GM19467 (cell line): ENCODE results near the gene EID3.
"Not testable (repeated sequence)": the region's sequence is repeated elsewhere in the genome, so short reads cannot be mapped to it uniquely, and the experiment has no call there.

Source experiments
- ATAC-seq: cut with Tn5 transposase; IDR thresholded peaks from one replicate; pipeline ENCODE4 v1.9.1; 2021; ENCODE audit warnings: mild to moderate bottlenecking, moderate library complexity; ENCODE audit not compliant: unreplicated experiment

Gene EID3

DNA sequence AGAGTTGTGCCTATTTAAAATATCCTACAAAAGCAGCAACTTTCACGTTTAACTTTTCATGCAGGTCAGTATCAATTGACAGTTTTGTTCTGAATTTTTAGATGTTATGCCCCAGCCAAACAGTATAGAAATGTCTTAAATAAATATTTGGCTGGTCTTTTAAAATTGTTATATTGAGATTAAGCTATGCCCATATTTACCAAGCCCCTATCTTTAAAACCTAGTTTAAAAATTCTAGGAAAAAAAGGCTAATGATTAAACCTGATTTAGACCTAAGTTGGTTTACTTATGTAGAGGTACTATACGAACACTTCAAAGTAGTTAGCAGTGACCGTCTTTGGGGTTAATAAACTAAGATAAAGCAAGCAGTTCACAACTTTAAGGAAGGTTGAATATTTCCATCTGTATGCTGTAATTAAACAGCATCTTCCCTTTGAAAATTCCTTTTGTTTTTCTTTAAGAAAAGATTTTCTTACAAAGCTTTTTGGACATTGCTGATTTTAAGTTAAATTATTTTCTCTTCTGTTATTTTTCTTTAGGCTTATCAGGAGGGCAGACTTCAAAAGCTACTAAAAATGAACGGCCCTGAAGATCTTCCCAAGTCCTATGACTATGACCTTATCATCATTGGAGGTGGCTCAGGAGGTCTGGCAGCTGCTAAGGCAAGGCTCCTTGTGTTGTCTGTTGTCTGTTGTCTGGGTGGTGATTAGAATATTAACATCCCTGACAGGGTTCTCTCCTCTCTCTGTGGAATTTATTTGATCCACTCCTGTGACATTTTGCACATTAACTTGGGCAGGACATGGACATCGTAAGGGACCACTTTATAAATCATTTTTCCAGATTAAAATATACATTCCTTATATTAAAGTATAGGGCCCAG, 7.5 kb downstream of the EID3 start:
- no peak for ATAC-seq

- ATAC-seq = no peak
These were observed 8.7 kb downstream of the EID3 start for GRCh38 chr12:104312202-104312601.

- ATAC-seq = no peak
These were observed 9.1 kb downstream of the EID3 start for GRCh38 chr12:104312654-104313053.

- ATAC-seq = no peak
These were observed 10.2 kb downstream of the EID3 start for GRCh38 chr12:104313568-104314241.

DNA sequence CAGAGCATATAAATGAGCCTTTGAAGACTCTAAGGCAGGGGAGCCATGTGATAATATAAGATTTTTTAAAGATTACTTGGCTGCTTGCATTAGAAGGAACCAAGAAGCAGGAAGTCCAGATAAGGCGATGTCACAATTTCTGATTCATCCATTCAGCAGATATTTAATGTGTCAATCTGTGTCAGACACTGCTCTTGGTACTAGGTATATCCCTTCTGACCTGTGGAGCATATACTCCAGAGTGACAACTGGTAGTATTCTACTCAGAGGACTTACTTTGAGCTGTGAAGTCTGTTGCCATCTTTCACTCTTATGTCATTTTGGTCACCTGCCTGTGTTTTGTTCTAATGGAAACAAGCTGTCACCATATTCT, 10.7 kb downstream of the EID3 start:
- ATAC-seq = no peak

DNA sequence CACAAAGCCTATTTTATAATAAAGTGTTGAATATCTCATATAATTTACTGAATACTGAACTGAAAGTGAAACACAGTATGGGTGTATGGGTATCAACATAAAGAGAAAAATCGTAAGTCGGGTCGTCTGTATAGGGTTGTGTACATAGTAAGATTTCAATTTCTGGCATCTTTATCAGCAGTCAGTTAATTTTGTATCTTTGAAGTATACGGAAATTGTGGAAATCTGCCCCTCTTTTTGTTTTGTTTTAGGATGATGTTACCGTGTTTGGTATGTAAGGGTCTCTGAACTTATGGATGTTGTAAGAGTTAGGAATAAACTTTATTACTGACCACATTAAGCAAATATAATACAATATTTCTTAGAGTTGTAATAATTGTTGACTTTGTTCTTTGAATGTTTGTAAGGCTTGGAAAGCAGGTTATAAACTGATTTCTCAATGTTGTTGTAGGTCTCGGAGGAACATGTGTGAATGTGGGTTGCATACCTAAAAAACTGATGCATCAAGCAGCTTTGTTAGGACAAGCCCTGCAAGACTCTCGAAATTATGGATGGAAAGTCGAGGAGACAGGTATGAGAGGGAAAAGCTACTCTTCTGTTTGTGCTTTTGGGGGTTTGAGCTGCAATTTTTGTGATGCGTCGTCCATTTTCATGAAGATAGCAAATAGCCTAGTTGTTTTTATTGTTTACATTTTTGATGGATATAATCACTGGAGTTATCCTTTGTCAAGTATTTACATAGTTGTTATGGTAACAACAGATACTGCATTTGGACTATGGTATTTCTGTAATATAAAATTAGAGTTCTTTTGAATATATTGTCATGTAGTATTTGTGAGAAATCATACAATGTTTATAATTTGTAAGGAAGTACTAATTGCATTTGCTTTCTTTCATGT, 12.0 kb downstream of the EID3 start:
- no peak for ATAC-seq

DNA sequence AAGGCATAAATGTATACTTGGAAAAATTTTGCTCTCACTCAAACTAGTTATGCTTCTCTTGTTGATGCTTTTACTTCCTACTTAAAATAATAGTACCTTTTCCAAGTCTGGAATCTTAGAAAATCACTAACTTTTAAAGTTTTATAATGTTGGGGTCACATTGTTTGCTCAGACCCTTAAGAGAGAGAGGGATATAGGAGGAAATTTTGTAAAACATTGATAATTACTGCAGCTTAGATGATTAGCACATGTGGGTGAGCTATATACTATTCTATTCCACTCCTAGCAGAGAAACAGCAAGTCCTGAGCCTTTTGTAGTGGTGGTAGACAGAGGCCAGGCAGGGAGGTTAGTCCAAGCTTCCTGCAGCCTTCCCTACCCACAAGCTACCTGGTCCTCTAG, 13.4 kb downstream of the EID3 start:
- no peak for ATAC-seq

GRCh38 chr12:104317538-104318210, 14.1 kb downstream of the EID3 start:
- no peak for ATAC-seq

GRCh38 chr12:104319028-104319427, 15.5 kb downstream of the EID3 start:
- ATAC-seq = no peak

- ATAC-seq = no peak
These were observed 16.5 kb downstream of the EID3 start for GRCh38 chr12:104319918-104320626.

GRCh38 chr12:104320627-104321024, 17.1 kb downstream of the EID3 start:
- ATAC-seq = no peak

GRCh38 chr12:104321949-104322348, 18.4 kb downstream of the EID3 start:
- ATAC-seq = no peak

GRCh38 chr12:104322533-104322932, 19.0 kb downstream of the EID3 start:
- not testable (repeated sequence) for ATAC-seq

- ATAC-seq = no peak
These were observed 20.4 kb downstream of the EID3 start for GRCh38 chr12:104323899-104324298.

DNA sequence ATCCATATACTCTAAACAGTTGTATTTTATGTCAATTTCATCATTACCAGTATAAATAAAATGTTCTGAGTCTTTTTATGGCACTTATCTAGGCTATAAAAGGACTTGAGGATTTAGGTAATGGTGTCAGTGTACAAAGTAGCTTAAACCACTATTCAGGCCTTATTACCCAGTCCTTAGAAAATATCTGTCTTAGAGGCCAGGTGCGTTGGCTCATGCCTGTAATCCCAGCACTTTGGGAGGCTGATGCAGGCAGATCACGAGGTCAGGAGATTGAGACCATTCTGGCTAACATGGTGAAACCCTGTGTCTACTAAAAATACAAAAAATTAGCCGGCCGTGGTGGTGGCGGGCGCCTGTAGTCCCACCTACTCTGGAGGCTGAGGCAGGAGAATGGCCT, 24.7 kb downstream of the EID3 start:
- ATAC-seq = not testable (repeated sequence)

DNA sequence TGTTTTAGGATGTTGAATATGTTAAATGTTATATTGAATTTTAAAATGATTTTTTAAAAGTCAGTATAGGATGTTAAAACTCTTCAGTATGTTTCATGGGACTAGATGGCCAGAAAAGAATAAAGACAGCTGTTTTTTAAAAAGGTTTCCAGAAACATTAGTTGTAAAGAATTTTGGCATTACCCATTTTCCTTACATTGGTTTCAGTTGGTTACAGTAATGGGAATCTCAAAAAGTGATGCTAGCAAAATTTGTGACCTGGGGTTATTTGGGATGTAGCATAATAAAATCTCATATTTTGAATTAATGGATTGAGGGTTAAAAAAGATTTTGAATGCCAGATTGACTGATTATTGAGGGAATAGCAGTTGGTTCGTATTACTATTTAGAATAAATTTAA, 25.3 kb downstream of the EID3 start:
- no peak for ATAC-seq

GRCh38 chr12:104329707-104330532, 26.4 kb downstream of the EID3 start:
- ATAC-seq = no peak

DNA sequence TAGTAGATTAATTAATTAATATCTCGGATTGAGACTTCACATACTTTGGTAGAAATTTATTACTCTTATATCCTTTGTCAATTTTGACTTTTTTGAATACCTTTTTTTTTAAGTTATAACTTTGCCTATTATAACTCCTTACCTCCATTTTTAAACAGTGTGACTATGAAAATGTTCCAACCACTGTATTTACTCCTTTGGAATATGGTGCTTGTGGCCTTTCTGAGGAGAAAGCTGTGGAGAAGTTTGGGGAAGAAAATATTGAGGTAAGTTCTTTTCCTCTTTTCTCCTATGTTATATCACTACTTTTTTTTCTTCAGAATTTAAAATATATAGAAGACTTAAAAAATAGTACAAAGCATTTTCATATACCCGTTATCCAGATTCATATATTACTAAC, 27.8 kb downstream of the EID3 start:
- no peak for ATAC-seq

DNA sequence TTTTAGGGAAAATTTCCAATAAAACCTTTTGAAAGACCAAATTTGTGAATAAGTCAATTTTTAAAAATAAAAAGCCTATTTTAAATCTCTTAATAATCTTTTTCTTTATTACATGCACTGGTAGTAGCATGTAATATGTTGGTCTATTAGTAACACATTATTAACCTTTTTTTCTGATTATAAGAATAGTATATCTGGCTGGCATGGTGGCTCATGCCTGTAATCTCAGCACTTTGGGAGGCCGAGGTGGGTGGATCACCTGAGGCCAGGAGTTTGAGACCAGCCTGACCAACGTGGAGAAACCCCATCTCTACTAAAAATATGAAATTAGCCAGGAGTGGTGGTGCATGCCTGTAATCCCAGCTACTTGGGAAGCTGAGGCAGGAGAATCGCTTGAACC, 28.7 kb downstream of the EID3 start:
- ATAC-seq = not testable (repeated sequence)
